GM19240 (cell line): ENCODE measurements around the gene KY.

Experiments
- DNase-seq: peaks from one replicate; pipeline ENCODE4 v3.0.0; 2011; ENCODE audit warnings: low spot score; ENCODE audit not compliant: insufficient read length

KY gene

DNA sequence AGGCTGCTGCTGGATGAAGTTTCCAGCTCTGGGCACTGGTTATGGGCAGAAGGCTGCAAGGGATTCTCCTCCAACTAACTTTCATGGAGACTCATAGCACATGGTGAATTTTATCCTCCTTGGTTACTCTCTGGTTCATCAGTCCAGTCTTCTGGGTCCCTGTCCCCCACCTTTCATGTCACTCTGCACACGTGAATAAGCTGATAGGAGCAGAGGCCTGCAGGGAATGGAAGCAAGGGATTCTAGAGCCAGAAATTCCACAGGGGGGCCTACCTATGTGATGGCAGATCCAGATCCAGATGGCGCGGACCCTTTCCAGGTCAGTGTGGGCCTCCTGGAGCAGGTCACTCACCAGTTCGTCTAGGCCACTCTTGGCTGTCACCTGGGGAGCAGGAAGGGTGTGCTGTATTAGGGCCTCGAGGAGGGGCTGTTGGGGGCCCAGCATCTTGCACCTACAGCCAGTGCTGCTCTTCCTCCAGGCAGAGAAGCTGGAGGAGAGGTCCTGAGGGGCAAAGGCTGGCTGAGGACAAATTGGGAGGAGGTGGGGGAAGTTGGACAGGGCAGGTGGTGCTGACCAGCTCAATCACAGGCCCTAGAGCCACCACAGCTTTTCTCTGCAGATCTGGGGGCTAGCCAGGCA is 30.2 kb downstream of the KY start:
- no peak for DNase-seq

DNA sequence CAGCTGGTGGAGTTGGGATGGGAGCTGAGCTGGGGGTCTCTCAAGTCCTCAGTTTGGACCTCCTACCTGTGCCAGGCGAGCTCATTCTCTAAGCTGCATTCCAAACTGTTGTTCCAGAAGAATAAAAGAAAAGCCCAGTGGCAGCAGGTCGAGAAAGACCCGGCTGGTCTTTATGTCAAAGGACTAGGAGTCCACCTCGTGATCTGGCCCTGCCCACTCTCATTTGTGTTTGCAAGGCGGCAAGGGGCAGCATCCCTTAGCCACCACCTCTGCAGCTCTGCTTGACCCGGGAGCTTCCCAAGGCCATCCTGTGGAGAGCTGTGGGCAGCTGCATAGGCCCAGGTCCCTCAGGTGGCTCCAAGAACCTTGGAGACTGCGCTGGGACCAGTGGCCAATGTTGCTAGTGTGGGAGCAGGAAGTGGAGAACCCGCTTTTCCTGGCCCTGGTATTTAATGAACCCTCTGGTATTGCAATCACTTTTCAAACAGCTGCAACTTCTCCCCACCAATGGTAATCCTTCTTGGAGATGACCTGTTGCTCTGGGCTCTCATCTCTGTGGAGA is 30.9 kb downstream of the KY start:
- no peak for DNase-seq

DNA sequence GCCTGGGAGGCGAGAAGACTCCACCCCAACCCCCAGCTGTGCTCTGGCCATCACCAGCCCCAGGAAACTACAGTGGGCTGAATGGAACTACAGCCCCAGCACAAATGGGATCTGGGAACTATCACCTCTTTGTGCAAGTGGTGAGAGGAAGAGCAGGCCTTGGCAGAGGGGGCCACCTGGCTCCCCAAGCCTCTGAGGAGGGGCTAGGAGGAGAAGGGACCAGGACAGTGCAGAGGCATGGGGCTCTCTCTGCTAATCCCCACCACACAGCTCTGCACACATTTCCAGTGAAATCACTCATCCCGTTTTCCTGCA is 31.6 kb downstream of the KY start:
- no peak for DNase-seq

GRCh38 chr3:134618478-134619300 is 32.1 kb downstream of the KY start:
- no peak for DNase-seq

DNA sequence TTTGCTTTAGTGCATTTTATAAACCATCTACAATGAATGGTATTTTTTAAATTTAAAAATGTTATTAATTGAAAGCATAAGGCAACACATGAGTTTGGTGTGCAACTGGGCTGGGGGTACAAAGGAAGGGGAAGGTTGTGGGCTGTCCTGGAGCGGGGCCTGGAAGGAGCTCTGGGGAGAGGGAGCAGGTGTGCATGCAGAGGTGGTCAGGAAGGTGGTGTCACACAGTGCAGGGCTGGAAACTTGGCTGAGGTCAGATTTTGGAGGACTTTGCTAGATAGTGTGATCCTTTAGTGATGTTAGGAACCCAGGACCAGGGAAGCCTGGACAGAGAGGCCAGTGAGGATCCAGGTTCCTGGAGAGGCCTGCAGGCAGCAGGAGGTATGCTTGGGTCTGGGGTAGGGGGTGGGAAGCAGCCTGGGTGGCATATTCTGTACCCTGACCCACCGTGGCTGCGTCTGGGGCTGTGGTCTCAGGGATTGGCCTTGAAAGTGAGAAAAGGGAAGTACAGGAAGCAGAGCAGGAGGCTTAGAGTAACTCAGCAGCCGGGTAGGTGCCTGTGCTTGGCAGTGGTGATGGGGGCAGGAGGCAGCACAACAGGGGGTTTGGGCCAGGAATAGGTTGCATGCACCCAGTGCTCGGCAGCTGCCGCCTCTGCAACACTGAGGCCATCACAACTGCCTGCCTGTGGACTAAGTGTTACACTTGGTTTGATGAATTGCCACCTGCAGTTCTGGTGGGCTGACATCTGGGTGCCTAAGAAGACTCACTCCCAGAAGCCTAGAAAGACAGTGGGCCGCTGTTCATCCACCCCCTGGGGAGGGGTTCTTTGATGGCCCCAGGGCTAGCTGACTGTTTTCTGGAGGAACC is 33.0 kb downstream of the KY start:
- DNase-seq, result no peak

GRCh38 chr3:134615743-134616142 is 35.1 kb downstream of the KY start:
- no peak for DNase-seq

GRCh38 chr3:134614955-134615354 is 35.9 kb downstream of the KY start:
- DNase-seq, result no peak

DNA sequence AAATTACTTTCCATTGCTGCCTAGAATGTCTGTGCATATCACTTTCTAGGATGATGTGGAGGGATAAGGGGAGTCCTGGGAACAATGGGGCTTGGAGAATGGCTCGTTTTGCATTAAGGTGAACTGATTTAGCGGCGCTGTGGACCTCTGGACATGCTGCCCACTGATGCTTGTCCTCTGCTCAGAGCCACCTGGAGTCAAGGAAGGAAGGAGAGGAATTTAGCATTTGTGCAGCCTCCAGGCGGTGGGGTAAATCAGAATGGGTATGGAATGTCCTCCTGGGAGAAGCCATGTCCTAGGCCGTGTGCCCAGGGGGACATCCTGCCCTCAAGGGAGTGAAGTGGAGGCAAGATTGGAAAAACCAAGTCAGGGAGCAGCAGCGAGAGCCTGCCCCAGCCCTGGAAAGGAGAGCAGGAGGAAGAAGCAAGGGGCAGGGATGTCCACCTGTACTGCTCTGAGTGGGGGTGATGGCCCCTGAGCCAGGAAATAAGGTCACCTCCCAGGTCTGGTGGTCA is 37.8 kb downstream of the KY start:
- no peak for DNase-seq

GRCh38 chr3:134611516-134611915 is 39.3 kb downstream of the KY start:
- no peak for DNase-seq

DNA sequence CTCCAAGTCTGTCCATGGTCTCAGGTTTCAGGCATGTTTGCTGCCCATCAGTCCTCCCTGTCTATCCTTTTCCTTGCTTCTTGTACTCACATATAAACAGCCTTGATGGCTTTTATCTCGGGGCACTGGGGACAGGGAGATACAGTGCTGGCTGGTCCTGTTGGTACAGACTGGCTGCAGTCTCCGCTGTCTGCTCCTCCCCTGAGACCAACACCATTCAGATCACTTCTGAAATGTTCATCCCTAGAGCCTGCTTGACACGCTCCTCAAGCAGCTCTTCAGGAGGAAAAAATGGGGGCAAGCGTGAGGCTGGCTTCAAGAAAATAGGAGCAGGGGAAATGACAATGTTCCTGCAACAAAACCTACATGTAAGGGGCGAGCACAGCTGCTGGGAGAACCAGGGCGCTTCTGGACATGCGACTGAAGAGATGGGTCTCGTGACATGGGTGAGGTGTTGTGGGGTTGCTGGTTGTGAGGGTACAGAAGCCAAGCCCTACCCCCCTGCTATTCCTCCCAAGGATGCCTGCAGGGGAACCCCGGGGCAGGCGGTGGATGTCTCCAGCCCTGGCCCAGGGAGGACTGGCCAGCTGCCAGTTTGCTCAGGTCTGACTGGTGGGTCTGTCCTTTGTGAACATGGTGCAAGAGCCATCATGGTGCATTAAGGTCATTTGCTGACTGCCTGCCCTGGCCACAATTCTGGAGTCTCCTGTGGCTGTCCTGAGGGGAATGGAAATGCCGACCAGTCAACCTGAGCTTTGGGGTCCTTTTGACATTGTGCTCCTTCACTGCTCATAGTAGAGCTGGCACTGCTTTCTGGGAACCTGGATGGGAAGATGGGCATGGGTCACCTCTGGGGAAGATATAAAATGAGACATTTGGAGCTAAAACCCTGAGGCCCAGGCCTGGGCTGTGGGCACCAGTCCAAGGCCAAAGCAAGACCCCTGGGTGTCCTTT is 40.1 kb downstream of the KY start:
- no peak for DNase-seq

GRCh38 chr3:134609821-134610431 is 40.9 kb downstream of the KY start:
- no peak for DNase-seq

DNA sequence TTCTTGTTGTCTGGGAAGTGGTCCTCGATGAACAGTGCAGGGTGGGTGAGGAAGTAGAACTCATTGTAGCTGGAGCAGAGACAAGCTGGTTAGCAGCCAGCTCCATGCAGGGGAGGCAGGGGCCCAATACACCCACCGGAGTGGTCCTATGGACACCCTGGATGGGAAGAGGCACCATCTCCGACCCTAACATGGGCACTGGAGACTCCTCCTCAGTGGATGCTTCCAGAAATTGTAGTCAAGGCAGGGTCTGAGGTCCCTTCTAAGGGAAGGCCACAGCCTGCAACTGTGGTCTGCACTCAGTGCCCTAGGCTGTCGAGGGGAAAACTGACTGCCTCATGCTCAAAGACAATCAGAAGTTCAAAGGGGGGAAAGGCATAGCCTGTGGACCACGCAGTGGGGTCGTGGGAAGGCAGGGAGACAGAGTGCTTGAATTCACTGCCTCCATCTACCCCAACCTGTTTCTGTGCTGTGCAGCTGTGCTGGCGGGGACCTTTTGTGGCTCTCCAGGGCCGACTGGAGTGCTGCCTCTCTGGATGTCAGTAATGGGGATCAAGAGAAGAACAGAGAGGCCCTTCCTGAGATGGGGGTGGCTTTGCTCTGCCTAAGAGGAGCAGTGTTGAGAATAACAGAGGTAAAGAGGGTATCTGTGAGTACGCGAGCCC is 41.9 kb downstream of the KY start:
- DNase-seq, result no peak

GRCh38 chr3:134608023-134608770 is 42.6 kb downstream of the KY start:
- no peak for DNase-seq

GRCh38 chr3:134607054-134608022 is 43.5 kb downstream of the KY start:
- no peak for DNase-seq

- DNase-seq, result no peak
Measured at GRCh38 chr3:134606033-134607025, 44.5 kb downstream of the KY start.

DNA sequence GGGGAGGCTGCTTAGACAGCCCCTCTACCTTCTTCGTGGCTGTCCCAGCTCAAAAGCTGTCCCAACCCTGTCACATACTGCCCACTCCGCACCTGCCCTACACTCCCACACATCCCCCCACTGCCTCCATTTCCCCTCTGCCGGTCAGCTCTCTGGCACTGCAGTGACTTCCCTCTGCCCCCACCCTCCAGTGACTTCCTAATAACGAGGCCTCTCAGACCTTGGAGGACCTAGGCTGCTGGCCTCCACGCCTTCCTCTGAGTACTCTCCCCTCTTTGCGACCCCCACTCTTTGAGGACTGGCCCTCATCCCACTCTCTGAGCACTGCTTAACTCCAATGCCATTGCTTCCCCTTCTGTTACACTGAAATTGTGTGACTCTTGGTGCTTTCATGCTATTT is 45.3 kb downstream of the KY start:
- no peak for DNase-seq
